ENCODE data around the gene CST2.

GRCh38 chr20:23873370-23874015 is 47.0 kb upstream of the CST2 start:
- TF ChIP-seq, protein P1, sequence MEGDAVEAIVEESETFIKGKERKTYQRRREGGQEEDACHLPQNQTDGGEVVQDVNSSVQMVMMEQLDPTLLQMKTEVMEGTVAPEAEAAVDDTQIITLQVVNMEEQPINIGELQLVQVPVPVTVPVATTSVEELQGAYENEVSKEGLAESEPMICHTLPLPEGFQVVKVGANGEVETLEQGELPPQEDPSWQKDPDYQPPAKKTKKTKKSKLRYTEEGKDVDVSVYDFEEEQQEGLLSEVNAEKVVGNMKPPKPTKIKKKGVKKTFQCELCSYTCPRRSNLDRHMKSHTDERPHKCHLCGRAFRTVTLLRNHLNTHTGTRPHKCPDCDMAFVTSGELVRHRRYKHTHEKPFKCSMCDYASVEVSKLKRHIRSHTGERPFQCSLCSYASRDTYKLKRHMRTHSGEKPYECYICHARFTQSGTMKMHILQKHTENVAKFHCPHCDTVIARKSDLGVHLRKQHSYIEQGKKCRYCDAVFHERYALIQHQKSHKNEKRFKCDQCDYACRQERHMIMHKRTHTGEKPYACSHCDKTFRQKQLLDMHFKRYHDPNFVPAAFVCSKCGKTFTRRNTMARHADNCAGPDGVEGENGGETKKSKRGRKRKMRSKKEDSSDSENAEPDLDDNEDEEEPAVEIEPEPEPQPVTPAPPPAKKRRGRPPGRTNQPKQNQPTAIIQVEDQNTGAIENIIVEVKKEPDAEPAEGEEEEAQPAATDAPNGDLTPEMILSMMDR (IDR thresholded peaks at IDR 0.05), result no peak
- TF ChIP-seq POLR2AphosphoS5 (IDR thresholded peaks at IDR 0.05; ENCODE audit: low read depth, low read length), result no peak
- TF ChIP-seq TCF7L2 (IDR thresholded peaks at IDR 0.05; ENCODE audit: low read depth, low read length), result no peak

All from Panc1 (cell line).